Right renal pelvis (tissue), 4 donors: ENCODE data around the gene ATP6AP2. TPM values are rescaled to one million over a fixed set of nuclear protein-coding genes. Genes with fewer than 3 reads are reported as not detected.
"Not testable (repeated sequence)": the region's sequence is repeated elsewhere in the genome, so short reads cannot be mapped to it uniquely, and the experiment has no call there.

Experiments used
- DNase-seq, 4 donors: peaks; one replicate each; pipeline ENCODE4 v3.0.0-alpha.2; 2013; ENCODE audit warnings: low read depth in 4 of 4, low spot score in 3 of 4, missing footprints in 1 of 4
- polyA plus RNA-seq, 4 donors: library from polyadenylated mRNA; unstranded; fragments of 120-200 nt; gene quantifications; one replicate each; pipeline ENCODE4 v1.2.1, GENCODE V29; 2013; ENCODE audit not compliant: insufficient read length in 4 of 4

Gene ATP6AP2
- 100 to 1,000 TPM; 193 to 234 (median 230) TPM for polyA plus RNA-seq

DNA sequence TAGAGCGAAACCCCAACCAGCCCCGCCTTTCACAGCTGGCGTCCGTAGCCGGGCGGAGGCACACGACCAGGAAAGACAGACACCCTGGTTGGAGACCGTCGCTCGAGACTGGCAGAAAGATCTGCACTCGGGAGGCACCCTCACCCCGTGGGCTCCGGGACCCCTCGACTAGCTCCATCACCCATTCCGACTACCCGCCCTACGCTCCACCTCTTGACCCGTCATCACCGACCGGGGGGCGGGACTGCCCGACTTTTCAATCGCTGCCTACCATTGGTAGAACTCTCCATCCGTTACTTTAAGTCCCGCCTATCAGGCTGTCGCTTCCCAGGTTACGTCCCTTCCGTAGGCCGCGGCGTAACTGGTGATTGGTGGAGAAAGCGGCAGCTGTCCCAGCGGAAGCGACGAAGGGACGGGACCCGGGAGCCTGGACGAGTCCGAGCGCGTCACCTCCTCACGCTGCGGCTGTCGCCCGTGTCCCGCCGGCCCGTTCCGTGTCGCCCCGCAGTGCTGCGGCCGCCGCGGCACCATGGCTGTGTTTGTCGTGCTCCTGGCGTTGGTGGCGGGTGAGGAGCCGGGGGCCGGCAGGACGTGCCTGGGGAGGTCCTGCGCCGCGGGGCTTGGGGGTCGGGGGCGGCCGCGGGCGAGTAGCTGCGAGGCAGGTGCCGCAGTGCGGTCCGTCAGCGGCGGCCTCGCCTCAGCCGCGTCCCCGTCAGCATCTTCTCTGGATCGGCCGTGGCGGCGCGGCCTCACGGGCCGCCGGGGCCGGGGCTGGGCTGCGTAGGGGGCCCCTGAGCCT, at the start of gene ATP6AP2:
TSS of gene ATP6AP2 (plus strand) at position 434 of the 799 bp plus-strand sequence. CDS start at position 530, 96 bp downstream.
- peak; percentile 78 to 90 (median 84) for DNase-seq

DNA sequence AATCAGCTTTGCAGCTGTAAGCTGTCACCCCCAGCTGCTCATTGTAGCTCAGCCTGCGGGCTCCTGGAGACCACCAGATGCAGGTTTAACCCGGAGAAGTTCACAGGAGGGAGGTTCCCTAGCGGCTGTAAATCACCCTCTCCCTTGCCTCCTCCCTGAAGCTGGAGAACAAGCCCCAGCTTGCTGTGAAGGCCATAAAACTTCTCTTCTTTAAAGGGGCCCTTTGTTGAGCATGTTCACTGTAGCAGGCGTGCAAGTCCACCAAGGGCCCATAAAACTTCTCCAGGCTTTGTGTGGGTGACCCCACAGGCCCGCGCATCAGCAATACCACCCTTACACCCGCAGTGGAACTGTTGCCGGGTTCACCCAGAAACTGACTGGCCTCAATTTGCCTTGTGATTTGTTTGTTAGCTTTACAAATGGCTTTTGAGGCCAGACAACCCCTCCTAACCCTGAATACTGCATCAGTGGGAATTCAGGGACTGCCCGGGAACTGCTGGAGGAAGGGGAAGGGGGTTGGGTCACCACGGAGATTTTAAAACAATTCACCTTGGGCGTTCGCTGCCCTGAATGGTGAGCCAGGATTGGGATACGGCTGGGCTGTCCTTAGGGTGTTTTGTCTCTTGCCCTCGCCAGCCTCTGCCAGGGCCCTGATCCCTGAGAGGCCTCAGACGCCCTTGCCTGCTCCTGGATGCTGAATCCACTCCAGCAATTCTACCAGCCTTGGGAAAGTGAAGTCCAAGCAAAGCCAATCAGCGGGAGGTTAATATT, 49.5 kb upstream of the ATP6AP2 start:
- DNase-seq = peak in 3 of 4 donors; percentile 62 to 67 (median 65)

DNA sequence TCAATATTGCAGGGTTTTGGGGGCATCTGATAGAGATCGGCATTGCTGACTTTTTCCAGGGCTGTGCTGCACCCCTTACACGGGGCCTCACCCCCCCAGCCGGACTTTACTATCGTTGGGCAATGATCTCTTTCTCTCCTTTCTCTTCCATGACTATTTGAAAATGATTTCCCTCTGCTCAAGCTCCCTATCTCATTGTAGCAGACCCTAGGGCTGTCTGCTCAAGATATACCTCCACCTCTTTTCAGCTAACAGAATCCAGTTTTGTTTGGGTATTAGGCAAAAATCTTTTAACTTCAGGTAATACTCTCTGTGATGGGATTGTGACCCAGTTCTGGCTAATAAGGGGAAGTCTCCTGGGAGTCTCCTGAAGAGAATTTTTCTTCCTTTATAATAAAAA, 43.5 kb upstream of the ATP6AP2 start:
- no peak for DNase-seq

GRCh38 chrX:40538406-40538805, 42.4 kb upstream of the ATP6AP2 start:
- DNase-seq = no peak

- no peak for DNase-seq
Measured at GRCh38 chrX:40539214-40540142, 41.3 kb upstream of the ATP6AP2 start.

DNA sequence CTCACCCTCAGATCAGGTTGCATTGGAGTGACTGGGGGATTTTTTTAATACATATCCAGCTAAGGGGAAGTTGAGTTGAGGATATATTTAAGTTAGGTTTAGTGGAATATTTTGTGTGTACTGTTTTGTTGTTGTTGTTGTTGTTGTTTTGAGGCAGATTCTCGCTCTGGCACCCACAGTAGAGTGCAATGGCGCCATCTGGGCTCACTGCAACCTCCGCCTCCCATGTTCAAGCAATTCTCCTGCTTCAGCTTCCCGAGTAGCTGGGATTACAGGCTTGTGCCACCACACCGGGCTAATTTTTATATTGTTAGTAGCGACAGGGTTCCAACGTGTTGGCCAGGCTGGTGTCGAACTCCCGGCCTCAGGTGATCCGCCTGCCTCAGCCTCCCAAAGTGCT, 38.6 kb upstream of the ATP6AP2 start:
- no peak for DNase-seq

DNA sequence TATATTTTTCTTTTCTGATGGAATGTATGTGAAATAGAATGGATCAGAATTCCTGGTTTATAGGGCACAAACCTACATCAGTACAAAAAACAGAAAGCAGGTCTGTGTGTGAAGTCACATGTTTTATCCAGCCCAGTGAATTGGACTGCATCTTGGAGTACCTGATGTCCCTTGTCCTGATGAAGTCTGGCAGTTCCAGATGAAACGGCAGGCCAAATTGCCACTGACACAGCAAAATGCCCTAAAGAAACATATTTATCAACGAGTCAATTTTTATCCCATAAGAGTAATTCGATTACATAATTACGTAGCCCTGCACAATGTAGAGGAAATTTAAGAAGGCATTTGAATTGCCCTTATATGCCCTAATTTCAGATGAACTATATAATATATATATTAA, 37.8 kb upstream of the ATP6AP2 start:
- no peak for DNase-seq

GRCh38 chrX:40543661-40544328, 37.0 kb upstream of the ATP6AP2 start:
- peak in 3 of 4 donors; percentile 62 to 64 (median 63) for DNase-seq

DNA sequence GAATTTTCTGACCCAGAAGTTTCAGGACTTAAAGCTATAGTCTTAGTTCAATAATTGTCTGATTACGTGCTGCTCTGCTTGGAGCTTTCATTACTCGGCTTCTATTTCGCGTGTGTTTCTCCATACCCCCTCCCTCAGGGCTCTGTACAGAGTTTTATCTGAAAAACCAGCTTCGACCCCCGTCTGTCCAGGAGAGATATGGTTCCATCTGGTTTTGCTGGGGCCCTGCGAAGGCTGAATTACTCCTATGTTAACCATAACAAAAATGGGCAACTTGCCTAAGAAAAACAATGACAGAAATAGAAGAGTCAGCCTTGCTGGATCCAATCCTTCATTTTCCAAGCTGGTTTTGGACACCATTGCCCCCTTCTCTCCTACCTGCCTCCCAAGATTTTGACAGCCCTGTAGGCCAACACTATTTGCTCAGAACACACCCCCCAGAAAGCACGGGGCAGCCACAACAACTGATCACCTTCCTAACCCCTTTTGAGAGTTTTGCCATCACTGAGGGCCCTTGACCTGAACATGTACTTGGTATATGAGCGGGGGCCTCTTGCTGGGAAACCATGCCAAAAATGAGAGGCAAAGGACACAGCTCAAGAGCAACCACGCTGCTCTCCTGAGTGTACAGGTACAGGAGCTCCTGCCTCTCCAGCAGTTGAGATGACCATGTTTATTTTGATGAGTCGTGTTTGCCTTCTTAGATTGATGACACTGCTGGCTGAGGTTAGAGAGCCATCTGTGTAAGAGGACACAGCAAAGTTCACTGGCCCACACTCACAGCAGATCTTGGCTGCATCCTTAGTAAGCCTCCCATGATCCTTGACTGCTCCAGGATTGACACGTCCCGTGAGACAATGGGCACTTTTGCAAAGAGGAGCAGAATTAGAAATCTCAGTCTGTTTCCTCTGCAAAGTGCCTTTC, 36.2 kb upstream of the ATP6AP2 start:
- no peak for DNase-seq

GRCh38 chrX:40546870-40547269, 33.9 kb upstream of the ATP6AP2 start:
- no peak for DNase-seq

GRCh38 chrX:40550066-40550465, 30.7 kb upstream of the ATP6AP2 start:
- no peak for DNase-seq

- DNase-seq = no peak
Measured at GRCh38 chrX:40552768-40553167, 28.0 kb upstream of the ATP6AP2 start.

DNA sequence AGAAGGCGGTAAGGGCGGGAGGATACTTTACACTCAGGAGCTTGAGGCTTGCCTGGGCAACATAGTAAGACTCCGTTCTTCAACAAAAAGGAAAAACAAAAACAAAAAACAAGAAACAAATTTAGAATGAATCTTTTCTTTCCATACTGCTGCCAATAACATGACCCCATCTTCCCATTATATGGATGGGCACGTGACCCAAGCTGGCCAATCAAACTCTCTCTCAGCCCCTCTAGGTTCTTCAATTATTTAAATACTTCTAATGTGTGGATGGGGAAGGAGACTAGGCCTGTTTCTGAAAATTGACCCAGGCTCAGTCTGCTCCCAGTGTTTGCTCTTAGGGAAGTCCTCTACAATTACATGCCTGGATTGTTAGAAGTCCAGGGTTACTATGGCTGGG, 22.2 kb upstream of the ATP6AP2 start:
- DNase-seq = no peak

DNA sequence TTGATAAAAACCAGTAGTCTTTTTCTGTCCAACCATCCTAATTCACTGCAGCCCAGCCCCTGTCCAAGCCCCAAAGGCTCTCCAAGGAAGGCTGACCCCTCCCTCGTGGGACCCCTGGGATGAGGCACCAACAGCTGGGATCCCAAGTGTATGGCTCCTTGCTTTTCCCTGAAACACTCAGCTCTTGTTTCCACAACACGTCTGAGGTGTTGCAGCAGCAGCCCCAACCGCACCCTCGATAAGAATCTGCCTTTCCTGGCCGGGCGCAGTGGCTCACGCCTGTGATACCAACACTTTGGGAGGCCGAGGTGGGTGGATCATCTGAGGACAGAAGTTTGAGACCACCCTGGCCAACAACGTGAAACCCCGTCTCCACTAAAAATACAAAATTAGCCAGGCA, 17.0 kb upstream of the ATP6AP2 start:
- no peak for DNase-seq

DNA sequence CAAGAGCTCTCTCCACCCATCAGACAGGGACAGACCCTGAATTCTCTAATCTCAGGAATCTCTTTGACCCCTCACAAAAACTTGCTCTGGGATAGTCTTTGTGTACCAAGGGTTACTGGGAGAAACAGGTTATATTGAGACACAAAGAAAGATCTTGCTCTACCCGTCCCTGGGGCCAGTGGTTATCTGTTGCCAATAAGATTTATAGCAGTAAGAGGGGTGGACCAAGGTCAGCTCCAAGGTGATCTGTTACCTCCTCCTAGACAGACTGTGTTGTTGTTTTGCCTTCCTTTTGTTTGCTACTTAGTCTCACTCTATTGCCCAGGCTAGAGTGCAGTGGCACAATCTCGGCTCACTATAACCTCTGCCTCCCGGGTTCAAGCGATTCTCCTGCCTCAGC, 16.3 kb upstream of the ATP6AP2 start:
- DNase-seq = no peak

DNA sequence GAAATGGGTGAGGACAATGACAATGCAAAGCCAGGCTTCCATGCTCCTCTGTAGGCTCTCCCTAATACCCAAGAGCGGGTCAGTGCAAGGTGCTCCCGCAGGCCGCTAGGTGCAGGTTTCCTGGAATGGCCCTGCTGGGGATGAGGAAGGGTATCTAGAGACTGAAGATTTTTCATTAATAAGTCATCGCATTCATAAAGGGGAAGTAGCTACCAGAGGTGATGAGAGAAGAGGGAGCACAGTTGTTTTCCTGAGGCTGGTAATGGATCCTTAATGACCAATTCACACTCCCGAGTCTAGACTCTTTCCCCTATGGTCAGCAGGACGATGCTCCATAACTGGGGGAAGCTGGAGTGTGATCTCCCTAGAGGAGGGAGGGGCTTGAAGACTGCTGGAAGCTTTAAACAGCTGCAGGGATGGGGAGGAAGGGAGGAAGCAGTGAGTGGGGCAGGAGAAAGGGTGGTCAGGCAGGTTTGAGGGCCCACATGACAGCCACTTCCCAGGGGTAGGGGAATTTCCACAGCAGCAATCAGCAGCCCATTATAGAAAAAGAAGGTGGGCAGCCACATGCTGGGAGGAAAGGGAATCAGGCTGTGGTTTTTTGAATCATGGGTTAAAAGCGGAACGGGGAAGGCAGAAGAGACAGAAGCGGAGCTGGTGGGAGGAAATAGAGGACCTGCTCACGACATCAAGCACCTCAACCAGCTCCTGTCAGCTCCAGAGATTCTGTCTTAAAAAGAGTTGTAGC, 10.2 kb upstream of the ATP6AP2 start:
- DNase-seq = no peak

- DNase-seq = not testable (repeated sequence)
Measured at GRCh38 chrX:40571164-40571563, 9.6 kb upstream of the ATP6AP2 start.

DNA sequence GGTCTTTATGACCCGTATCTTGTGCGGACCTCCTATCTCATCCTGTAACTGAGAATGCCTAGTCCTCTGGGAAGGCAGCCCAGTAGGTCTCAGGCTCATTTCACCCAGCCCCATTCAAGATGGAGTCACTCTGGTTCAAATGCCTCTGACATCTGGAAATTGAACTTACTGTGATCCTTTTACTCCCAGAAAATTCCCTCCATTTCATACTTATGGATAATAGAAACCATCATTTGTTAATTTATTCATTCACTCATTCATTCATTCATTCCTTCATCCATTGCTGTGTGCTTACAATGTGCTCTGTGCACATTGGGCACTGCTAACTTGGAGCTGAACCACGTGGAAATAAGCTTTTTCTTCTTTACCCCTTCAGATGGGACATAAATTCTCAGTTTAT, 9.2 kb upstream of the ATP6AP2 start:
- no peak for DNase-seq
